Measurements from ENCODE around the gene BRINP1. TPM values are rescaled to one million over a fixed set of nuclear protein-coding genes. Genes with fewer than 3 reads are reported as not detected.
A peak's percentile ranks its signal among the peaks of the same experiment; 100 is the strongest.

BRINP1 gene
- total and polyA plus RNA-seq, 3 donors from 2014 or later, result 1.2 to 1.8 (median 1.7) TPM

- H3K27me3 ChIP-seq, result no peaks in the 10 kb centered on the region
- intact Hi-C loops (cut with DNase I; ENCODE audit: low total_unique reads), result no loop called here
- DNase-seq, result no peak
- no peak for TF ChIP-seq POLR2A (IDR thresholded peaks at IDR 0.05)
- no peak for TF ChIP-seq CTCF (IDR thresholded peaks at IDR 0.05)
- H3K4me1 ChIP-seq, result no peaks in the 10 kb centered on the region
- 55 to 77% methylated on average over 2 of the region's 2 CpGs for WGBS, 2 donors
- no peak overlapping the region for H3K4me3 ChIP-seq
- H3K27ac ChIP-seq, result no peak overlapping the region
- no peaks in the 10 kb centered on the region for H3K9me3 ChIP-seq
- H3K36me3 ChIP-seq (ENCODE audit: low read depth, missing control alignments), result no peaks in the 10 kb centered on the region
Measured at GRCh38 chr9:119224431-119224830, 144.8 kb downstream of the BRINP1 start.

- Histone ChIP-seq H3K9me3 (no peaks in the 10 kb centered on the region), H3K27me3 (no peaks in the 10 kb centered on the region), H3K4me1 (peaks cover 4% of the 10 kb centered on the region), H3K27ac (no peak overlapping the region), H3K4me3 (no peak overlapping the region), H3K36me3 (ENCODE audit: low read depth, missing control alignments) (no peaks in the 10 kb centered on the region)
- DNase-seq, result no peak
- TF ChIP-seq CTCF (IDR thresholded peaks at IDR 0.05) (no peak), POLR2A (IDR thresholded peaks at IDR 0.05) (no peak)
- intact Hi-C loops (cut with DNase I; ENCODE audit: low total_unique reads), result no loop called here
- 57 to 71% methylated on average over 4 of the region's 4 CpGs for WGBS, 2 donors
Measured at GRCh38 chr9:119221276-119221675, 148.0 kb downstream of the BRINP1 start.

- TF ChIP-seq POLR2A (IDR thresholded peaks at IDR 0.05) (no peak), CTCF (IDR thresholded peaks at IDR 0.05) (no peak)
- H3K27ac ChIP-seq, result no peak overlapping the region
- H3K36me3 ChIP-seq (ENCODE audit: low read depth, missing control alignments), result no peaks in the 10 kb centered on the region
- H3K4me3 ChIP-seq, result no peak overlapping the region
- 75 to 86% methylated on average over 7 of the region's 7 CpGs for WGBS, 2 donors
- DNase-seq, result no peak
- no peaks in the 10 kb centered on the region for H3K27me3 ChIP-seq
- no peaks in the 10 kb centered on the region for H3K9me3 ChIP-seq
- intact Hi-C loops (cut with DNase I; ENCODE audit: low total_unique reads), result no loop called here
- H3K4me1 ChIP-seq, result peaks cover 4% of the 10 kb centered on the region
Measured at GRCh38 chr9:119218293-119218692, 150.9 kb downstream of the BRINP1 start.

GRCh38 chr9:119216651-119217331, 152.4 kb downstream of the BRINP1 start:
- H3K27ac ChIP-seq, result no peak overlapping the region
- intact Hi-C loops (cut with DNase I; ENCODE audit: low total_unique reads), result no loop called here
- H3K9me3 ChIP-seq, result no peaks in the 10 kb centered on the region
- H3K27me3 ChIP-seq, result no peaks in the 10 kb centered on the region
- H3K4me1 ChIP-seq, result peaks cover 4% of the 10 kb centered on the region
- 40 to 45% methylated on average over 8 of the region's 8 CpGs for WGBS, 2 donors
- no peaks in the 10 kb centered on the region for H3K36me3 ChIP-seq (ENCODE audit: low read depth, missing control alignments)
- TF ChIP-seq POLR2A (IDR thresholded peaks at IDR 0.05) (no peak), CTCF (IDR thresholded peaks at IDR 0.05) (no peak)
- peak; percentile 46 for DNase-seq
- H3K4me3 ChIP-seq, result no peak overlapping the region

- intact Hi-C loops (cut with DNase I; ENCODE audit: low total_unique reads), result no loop called here
- no peak for DNase-seq
- Histone ChIP-seq H3K27me3 (no peaks in the 10 kb centered on the region), H3K27ac (no peak overlapping the region), H3K36me3 (ENCODE audit: low read depth, missing control alignments) (no peaks in the 10 kb centered on the region), H3K4me3 (no peak overlapping the region), H3K9me3 (no peaks in the 10 kb centered on the region), H3K4me1 (peaks cover 4% of the 10 kb centered on the region)
- 95 to 97% methylated on average over 2 of the region's 2 CpGs for WGBS, 2 donors
- TF ChIP-seq CTCF (IDR thresholded peaks at IDR 0.05) (no peak), POLR2A (IDR thresholded peaks at IDR 0.05) (no peak)
Measured at GRCh38 chr9:119215651-119216050, 153.6 kb downstream of the BRINP1 start.
